GM18520 (cell line): ENCODE results near the gene SLC16A6.
"Not testable (repeated sequence)": the region's sequence is repeated elsewhere in the genome, so short reads cannot be mapped to it uniquely, and the experiment has no call there.

Experiments
- ATAC-seq: cut with Tn5 transposase; IDR thresholded peaks from one replicate; pipeline ENCODE4 v1.9.1; 2021; ENCODE audit not compliant: unreplicated experiment

Gene SLC16A6

GRCh38 chr17:68314916-68315535, 24.1 kb upstream of the SLC16A6 start:
- no peak for ATAC-seq

GRCh38 chr17:68310152-68310551, 19.2 kb upstream of the SLC16A6 start:
- no peak for ATAC-seq

GRCh38 chr17:68309066-68309670, 18.2 kb upstream of the SLC16A6 start:
- ATAC-seq, result not testable (repeated sequence)

- not testable (repeated sequence) for ATAC-seq
Observed at GRCh38 chr17:68308486-68308885, 17.6 kb upstream of the SLC16A6 start.

GRCh38 chr17:68307443-68307842, 16.5 kb upstream of the SLC16A6 start:
- no peak for ATAC-seq

GRCh38 chr17:68306819-68307218, 15.9 kb upstream of the SLC16A6 start:
- ATAC-seq, result no peak

- no peak for ATAC-seq
Observed at GRCh38 chr17:68305142-68305541, 14.2 kb upstream of the SLC16A6 start.

GRCh38 chr17:68304706-68305105, 13.8 kb upstream of the SLC16A6 start:
- ATAC-seq, result no peak

GRCh38 chr17:68302666-68303065, 11.7 kb upstream of the SLC16A6 start:
- ATAC-seq, result no peak

- no peak for ATAC-seq
Observed at GRCh38 chr17:68302066-68302564, 11.2 kb upstream of the SLC16A6 start.

- no peak for ATAC-seq
Observed at GRCh38 chr17:68301438-68301959, 10.6 kb upstream of the SLC16A6 start.

- ATAC-seq, result no peak
Observed at GRCh38 chr17:68299817-68300216, 8.9 kb upstream of the SLC16A6 start.

- no peak for ATAC-seq
Observed at GRCh38 chr17:68298601-68299000, 7.7 kb upstream of the SLC16A6 start.

GRCh38 chr17:68297195-68297594, 6.3 kb upstream of the SLC16A6 start:
- ATAC-seq, result no peak

GRCh38 chr17:68296217-68297191, 5.6 kb upstream of the SLC16A6 start:
- ATAC-seq, result no peak

- no peak for ATAC-seq
Observed at GRCh38 chr17:68295086-68295485, 4.2 kb upstream of the SLC16A6 start.

- no peak for ATAC-seq
Observed at GRCh38 chr17:68294617-68295016, 3.7 kb upstream of the SLC16A6 start.

GRCh38 chr17:68294196-68294555, 3.2 kb upstream of the SLC16A6 start:
- no peak for ATAC-seq

- no peak for ATAC-seq
Observed at GRCh38 chr17:68293490-68294195, 2.7 kb upstream of the SLC16A6 start.

- ATAC-seq, result no peak
Observed at GRCh38 chr17:68292689-68293040, 1.7 kb upstream of the SLC16A6 start.
